NK-92 treated with Interleukin-12 subunit alpha and Interleukin-12 subunit beta, amount 100 ng/mL, for 24 hours (cell line): ENCODE results near the gene CD81.
A peak's percentile ranks its signal among the peaks of the same experiment; 100 is the strongest.

Source experiments
- DNase-seq: peaks from one replicate; lab custom pipeline; 2025; lab: John Stamatoyannopoulos, UW

Gene CD81

DNA sequence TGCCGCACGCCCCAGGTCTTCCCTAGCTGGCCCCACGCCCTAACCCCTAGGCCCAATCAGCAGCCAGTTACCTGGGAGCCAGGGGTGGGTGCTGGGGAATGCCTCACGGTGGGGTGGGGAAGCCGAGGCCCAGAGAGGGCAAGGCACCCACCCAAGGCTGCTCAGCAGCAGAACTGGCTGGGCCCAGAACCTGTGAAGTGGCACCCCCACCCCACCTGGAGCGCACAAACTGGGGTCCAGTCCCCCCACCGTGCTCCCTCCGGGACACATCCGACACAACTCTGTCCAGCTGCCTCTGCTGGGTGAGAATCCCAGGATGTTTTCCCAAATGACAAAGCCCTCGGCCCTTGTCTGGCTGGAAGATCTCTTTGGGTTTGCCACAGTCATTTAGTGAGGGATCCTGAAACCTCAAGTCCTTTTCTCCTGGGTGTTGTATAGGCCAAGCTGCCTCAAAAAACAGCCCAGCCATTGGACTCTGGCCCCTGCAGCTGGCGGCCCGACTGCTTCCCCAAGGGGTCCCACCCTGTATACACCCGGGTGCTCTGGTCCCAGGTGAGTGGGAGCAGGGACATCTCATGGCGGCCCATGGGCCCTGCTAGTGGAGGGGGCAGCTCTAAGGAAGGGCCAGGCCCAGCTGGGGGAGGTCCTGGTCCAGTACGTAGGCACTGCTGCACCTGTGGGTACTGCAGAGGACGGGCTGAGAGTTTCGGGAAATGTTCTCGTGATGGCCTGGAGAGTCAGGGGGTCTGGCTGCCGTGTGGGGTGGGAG, 44.3 kb downstream of the CD81 start:
- no peak for DNase-seq

DNA sequence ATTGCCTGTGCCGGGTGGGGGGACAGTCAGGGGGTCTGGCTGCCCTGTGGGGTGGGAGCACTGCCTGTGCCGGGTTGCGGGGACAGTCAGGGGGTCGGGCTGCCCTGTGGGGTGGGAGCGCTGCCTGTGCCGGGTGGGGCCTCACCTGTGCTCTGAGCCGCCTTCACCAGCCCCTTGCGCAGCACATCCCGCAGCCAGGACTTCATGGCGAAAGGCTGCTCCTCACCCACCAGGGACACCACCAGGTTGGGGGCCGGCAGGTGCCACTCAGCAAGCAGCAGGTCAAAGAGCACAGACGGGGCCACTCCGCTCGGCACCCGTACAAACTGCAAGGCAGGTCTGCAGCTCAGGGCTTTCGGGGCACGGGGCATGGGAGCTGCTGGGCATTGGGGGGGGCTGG, 44.9 kb downstream of the CD81 start:
- DNase-seq = no peak

- DNase-seq = no peak
These were observed 45.5 kb downstream of the CD81 start for GRCh38 chr11:2422461-2423156.

DNA sequence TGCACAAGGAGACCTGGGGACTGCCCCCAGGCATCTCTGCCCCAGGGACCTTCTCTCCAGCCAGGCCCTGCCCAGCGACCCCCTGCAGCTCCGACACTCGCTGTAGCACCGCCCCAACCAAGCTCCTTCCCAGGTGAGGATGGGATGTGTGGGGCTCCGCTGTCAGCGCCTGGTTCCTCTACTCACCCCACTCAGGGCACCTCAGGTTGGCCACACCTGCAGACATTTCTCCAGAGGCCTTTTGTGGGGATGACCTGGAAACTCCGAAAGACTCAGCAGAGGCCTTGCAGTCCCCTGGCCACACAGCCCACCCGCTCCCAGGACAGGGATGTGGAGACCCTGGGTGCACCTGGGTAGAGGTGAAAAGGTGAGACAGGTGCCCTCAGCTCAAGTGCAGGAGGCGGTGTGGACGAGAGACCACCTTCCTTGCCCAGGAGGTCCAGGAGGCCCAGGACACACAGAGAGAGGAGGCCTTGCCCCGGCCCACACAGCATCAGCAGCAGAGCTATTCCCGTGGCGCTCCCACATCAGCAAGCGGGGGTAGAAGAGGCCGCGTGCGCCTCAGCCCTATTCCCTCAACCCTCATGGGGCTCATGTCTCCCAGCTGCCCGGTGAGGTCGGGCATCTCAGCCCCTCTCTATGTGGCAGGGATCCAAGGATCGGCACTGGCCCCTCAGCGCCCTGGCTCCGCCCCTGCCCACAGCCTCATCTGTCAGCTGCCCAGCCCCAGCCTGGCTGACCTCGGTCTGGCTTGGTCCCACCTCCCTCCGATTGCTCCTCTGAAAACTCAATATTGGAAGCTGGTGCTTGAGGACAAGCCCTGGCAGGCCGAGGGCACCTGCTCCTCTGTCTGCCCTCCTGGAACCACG, 46.3 kb downstream of the CD81 start:
- DNase-seq = no peak

- DNase-seq = no peak
These were observed 47.8 kb downstream of the CD81 start for GRCh38 chr11:2424811-2425495.

DNA sequence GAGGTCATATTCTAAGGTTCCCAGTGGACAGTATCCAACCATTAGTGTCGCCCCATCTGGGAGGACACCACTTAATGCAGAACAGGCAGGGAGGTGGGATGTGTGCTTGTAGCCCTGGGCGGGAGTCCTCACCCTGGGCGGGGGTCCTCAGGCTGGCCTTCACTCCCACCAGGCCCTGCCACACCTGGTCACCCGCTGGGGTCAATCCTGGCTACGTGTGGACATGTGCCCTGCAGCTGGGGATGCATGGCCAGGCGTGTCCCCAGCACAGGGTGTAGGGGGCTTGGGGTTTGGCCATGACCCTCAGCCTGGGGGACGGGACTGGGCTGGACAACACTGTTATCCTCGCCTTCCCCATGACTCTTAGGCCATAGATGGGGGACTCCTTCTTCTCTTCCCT, 48.4 kb downstream of the CD81 start:
- DNase-seq = no peak

GRCh38 chr11:2426221-2426620, 49.1 kb downstream of the CD81 start:
- no peak for DNase-seq

DNA sequence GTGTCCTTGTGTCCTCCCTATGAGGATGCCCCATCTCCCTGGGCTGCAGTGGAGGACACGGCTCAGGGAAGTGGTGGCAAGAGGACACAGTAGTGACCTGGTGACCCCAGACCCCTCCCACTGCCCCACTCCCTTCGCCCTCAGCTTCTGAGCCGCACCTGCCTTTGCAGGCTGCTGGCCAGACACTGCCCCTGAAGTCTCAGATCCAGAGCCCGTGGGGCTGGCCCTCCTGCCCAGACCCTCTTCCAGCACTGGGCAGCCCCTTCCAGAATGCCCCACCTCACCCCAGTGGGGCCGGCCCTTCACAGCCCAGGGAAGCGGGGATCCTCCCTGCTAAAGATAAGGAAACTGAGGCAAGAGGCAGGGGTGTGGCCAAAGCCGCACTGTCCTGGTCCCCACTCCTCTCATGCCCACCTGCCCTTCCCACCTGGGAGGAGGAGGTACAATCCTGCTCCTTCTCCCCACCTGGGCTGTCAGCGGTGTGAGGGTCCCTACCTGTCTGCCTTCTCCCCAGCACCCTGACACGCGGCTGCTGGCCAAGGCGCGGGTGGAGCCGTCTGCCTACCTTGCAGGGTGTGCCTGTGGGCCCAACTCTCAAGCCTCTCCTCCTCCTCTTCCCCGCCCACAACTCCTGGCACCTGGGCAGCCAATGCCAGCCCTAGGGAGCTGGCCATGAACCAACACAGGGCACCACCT, 49.9 kb downstream of the CD81 start:
- DNase-seq = no peak

- DNase-seq = no peak
These were observed 50.7 kb downstream of the CD81 start for GRCh38 chr11:2427721-2428321.

- peak; percentile 34 for DNase-seq
These were observed 51.2 kb downstream of the CD81 start for GRCh38 chr11:2428322-2428795.

- DNase-seq = no peak
These were observed 54.3 kb downstream of the CD81 start for GRCh38 chr11:2431395-2431794.

- DNase-seq = no peak
These were observed 55.1 kb downstream of the CD81 start for GRCh38 chr11:2432171-2432621.

GRCh38 chr11:2432628-2433071, 55.5 kb downstream of the CD81 start:
- no peak for DNase-seq

- no peak for DNase-seq
These were observed 56.2 kb downstream of the CD81 start for GRCh38 chr11:2433106-2433925.

DNA sequence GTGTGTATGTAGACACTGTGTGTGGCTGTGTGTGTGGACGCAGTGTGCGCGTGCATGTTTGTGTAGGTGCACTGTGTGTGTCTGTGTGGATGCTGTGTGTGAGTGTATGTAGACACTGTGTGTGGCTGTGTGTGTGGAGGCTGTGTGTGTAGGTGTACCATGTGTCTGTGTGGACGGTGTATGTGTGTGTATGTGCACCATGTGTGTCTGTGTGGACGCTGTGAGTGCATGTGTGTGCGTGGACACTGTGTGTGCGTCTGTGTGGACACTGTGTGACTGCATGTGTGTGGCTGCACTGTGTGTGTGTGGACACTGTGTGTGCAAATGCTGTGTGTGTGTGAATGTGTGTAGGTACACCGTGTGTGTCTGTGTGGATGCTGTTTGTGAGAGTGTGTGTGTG, 56.9 kb downstream of the CD81 start:
- DNase-seq = no peak

DNA sequence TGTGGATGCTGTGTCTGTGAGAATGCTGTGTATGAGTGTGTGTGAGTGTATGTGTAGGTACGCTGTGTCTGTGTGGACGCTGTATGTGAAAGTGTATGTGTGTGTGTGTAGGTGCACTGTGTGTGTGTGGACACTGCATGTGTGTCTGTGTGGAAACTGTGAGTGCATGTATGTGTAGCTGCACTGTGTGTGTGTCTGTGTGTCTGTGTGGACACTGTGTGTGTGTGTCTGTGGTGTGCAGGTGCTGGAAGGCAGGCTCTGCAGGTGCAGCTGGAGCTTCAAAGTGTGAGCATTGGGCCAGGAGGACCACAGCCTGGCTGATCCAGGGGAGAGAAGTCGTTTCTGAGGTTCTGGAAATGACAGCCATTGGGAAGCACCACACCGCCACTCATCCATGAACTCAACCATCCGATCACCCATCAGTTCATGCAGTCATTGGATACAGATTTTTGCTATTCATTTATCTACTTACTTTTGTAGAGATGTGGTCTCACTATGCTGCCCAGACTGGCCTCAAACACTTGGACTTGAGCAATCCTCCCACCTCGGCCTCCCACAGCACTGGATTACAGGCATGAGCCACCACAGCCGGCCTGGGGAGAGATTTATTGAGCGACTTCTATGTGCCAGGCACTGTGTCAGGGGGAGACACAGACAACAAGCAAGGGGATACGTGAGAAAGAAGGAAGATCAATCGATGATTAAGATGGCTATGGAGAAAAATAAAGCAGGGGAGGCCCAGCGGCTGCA, 57.6 kb downstream of the CD81 start:
- DNase-seq = no peak

DNA sequence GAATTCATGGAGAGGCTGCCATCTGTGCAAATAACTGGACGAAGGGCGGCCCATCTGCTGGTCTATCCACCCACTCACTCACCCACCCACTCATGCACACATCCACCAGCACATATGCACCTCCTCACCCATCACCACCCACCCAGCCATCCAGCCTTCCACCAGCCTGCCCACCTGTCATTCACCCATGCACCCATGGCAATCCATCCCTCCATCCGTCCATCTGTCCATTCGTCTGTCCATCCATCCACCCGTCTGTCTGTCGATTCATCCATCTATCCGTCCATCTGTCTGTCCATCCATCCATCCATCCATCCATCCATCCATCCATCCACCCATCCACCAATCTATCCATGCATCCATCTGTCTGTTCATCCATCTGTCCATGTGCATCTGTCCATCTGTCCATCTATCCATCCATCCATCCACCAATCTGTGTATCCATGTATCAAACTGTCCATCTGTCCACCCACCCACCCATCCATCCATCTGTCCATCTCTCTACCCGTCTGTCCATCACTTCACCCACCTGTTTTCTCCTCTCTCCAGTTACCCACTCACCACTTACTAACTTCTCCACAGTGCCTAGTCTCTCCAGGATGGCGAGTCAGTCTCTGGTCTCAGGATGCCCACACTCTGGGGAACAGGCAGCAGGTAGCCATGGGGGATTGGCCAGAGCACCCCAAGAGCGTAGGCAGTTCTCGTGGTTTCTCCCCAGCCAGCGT, 58.3 kb downstream of the CD81 start:
- no peak for DNase-seq

DNA sequence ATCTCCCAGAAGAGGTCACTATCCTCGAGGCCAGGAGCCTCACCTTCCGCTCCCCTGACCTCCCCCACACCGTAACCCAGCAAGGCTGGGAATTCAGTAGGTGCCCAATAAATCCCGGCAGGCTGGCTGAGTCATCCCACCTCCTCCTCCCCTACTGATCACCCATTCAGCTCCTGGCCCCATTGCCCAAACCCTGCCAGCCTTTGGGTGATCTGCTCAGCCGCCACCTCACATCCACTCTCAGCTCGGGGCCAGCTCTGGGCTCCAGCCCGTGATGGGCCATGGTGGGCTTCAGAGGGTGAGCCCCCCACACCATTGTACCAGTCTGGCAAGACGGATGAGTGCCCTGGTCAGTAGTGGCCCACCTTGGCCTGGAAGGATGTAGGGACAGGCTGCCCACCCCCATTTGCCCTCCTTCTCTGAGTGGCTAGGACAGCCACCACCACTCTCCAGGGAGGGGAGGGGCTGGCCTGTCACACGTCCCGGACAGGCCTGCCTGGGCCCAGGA, 59.0 kb downstream of the CD81 start:
- DNase-seq = no peak
